Mesendoderm (in vitro differentiated cells): ENCODE measurements around the gene UNCX.

Experiments used
- DNase-seq: peaks from one replicate; pipeline ENCODE4 v3.0.0; 2013
- H2AK5ac ChIP-seq: 2 replicates; pipeline ENCODE4 v1.6.1; 2013; ENCODE audit warnings: low read length, inconsistent platforms
- H2BK120ac ChIP-seq: 2 replicates; pipeline ENCODE4 v1.6.1; 2013; ENCODE audit warnings: low read depth, mild to moderate bottlenecking, low read length, moderate library complexity, mixed read lengths
- H2BK15ac ChIP-seq: replicated peaks from 2 replicates; pipeline ENCODE4 v1.6.1; 2013; ENCODE audit warnings: low read depth, mild to moderate bottlenecking, moderate library complexity
- H2BK5ac ChIP-seq: 2 replicates; pipeline ENCODE4 v1.6.1; 2013; ENCODE audit warnings: low read length, inconsistent platforms
- H3K18ac ChIP-seq: 2 replicates; pipeline ENCODE4 v1.6.1; 2013; ENCODE audit warnings: mild to moderate bottlenecking, low read length, mixed read lengths
- H3K23ac ChIP-seq: one replicate; pipeline ENCODE4 v1.6.1; 2013; ENCODE audit warnings: low read length
- H3K27ac ChIP-seq: 2 replicates; pipeline ENCODE4 v1.5.1; 2013; ENCODE audit warnings: low read depth, mild to moderate bottlenecking, inconsistent platforms, low read length, moderate library complexity
- H3K27me3 ChIP-seq: 2 replicates; pipeline ENCODE4 v1.6.1; 2013; ENCODE audit warnings: low read length, control low read depth, mild to moderate bottlenecking, inconsistent platforms; ENCODE audit not compliant: insufficient read depth, poor library complexity
- H3K36me3 ChIP-seq: 2 replicates; pipeline ENCODE4 v1.6.1; 2013; ENCODE audit warnings: low read length, inconsistent platforms; ENCODE audit not compliant: control insufficient read depth, insufficient read depth
- H3K4ac ChIP-seq: one replicate; pipeline ENCODE4 v1.6.1; 2013; ENCODE audit warnings: low read depth, mild to moderate bottlenecking, low read length, moderate library complexity
- H3K4me1 ChIP-seq: 2 replicates; pipeline ENCODE4 v1.6.1; 2013; ENCODE audit warnings: low read depth, low read length, inconsistent platforms; ENCODE audit not compliant: control insufficient read depth
- H3K4me2 ChIP-seq: 2 replicates; pipeline ENCODE4 v1.6.1; 2013; ENCODE audit warnings: low read length
- H3K4me3 ChIP-seq: 2 replicates; pipeline ENCODE4 v1.5.1; 2013; ENCODE audit warnings: mild to moderate bottlenecking, low read length
- H3K56ac ChIP-seq: one replicate; pipeline ENCODE4 v1.6.1; 2013; ENCODE audit warnings: low read length
- H3K79me1 ChIP-seq: 2 replicates; pipeline ENCODE4 v1.6.1; 2013; ENCODE audit warnings: low read length, inconsistent platforms
- H3K79me2 ChIP-seq: 2 replicates; pipeline ENCODE4 v1.6.1; 2013; ENCODE audit warnings: mild to moderate bottlenecking, low read length; ENCODE audit not compliant: control insufficient read depth, insufficient read depth
- H3K9ac ChIP-seq: 2 replicates; pipeline ENCODE4 v1.6.1; 2013; ENCODE audit warnings: low read length, inconsistent platforms
- H4K5ac ChIP-seq: one replicate; pipeline ENCODE4 v1.6.1; 2013; ENCODE audit warnings: low read length
- H4K8ac ChIP-seq: one replicate; pipeline ENCODE4 v1.6.1; 2013; ENCODE audit warnings: low read depth, mild to moderate bottlenecking, control low read depth, low read length, moderate library complexity
- WGBS: extraction: QIAGEN DNeasy Blood & Tissue Kit; methylation state at CpG from one replicate; pipeline ENCODE4 v1.1.7; 2013; ENCODE audit warnings: low lambda C conversion rate, missing lambda C conversion rate; ENCODE audit not compliant: insufficient coverage; ENCODE audit errors: extremely low coverage; 5-methylcytosine and 5-hydroxymethylcytosine counted together

Gene UNCX

DNA sequence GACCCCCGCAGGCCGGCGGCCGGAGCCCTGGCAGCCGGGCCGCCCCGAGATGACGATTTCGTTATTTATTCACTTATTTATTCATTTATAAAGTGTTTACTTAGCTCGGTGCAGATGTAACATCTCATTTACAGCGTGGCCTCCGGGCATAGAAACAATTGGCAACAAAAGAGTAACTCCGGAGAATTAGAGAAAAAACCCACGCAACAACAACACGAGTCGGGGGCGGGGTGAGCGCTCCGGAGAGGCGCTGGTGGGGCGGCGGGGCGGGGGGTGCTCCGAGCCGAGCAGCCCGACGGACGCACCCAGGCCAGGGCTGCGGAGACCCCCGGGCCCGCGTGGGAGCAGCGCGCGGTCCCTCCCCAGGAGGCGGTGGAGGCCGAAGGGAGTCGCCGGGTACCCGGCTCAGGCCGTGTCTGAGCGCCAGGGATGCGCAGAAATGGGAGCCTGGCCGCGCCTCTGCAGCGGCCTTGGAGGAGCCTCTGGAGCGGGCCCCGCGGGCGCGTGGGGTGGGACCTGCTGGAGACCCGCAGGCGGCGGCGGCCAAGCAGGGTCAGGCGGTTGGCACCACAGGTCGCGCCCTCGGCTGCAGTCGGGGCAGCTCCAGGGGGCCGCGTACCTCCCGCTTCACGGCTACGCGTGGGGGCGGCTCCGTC lies 14.3 kb downstream of the UNCX start:
- Histone ChIP-seq H3K36me3 (no peaks in the 10 kb centered on the region), H3K23ac (no peak overlapping the region), H4K5ac (no peak overlapping the region), H3K27me3 (peaks cover 73% of the 10 kb centered on the region), H3K56ac (no peak overlapping the region), H3K9ac (no peak overlapping the region), H3K27ac (no peak overlapping the region), H3K4me1 (no peaks in the 10 kb centered on the region), H3K4me2 (no peak overlapping the region), H2AK5ac (no peak overlapping the region), H3K79me2 (no peaks in the 10 kb centered on the region), H2BK120ac (no peak overlapping the region), H4K8ac (no peak overlapping the region), H3K4me3 (no peak overlapping the region), H3K4ac (no peak overlapping the region), H2BK15ac (no peak overlapping the region), H3K18ac (no peak overlapping the region), H3K79me1 (no peaks in the 10 kb centered on the region), H2BK5ac (no peak overlapping the region)
- WGBS: no CpG with 5 or more reads among the region's 68 CpGs
- DNase-seq: no peak

DNA sequence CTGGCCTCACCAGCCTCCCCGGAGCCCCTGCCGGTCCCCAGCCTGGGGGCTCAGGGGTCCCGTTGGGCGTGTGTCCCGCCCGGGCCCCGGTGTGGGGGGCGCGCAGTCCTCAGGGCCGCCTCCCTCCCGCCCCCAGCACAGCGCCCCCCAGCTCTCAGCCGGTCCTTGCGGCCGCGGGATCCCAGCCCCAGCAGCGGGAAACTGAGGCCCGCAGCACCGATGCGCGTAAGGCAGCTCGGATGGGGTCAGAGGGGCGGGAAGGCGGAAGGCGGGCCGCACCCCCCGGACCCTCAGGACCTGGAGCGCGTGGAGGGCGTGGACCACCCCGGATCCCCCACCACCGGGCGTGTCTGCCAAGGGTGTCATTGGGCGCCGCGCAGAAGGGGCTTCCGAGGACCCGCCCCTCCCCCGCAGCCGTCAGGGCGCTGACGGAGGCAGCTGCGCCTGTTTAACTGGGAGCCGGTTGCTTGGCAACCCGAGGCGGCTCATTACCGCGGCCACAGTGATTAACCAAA lies 14.9 kb downstream of the UNCX start:
- no peaks in the 10 kb centered on the region for H3K79me2 ChIP-seq
- H3K9ac ChIP-seq: no peak overlapping the region
- no peak overlapping the region for H3K56ac ChIP-seq
- no peak overlapping the region for H3K4me3 ChIP-seq
- H3K4me1 ChIP-seq: no peaks in the 10 kb centered on the region
- WGBS: no CpG with 5 or more reads among the region's 48 CpGs
- no peak overlapping the region for H2BK120ac ChIP-seq
- H4K5ac ChIP-seq: no peak overlapping the region
- H3K23ac ChIP-seq: no peak overlapping the region
- H3K27ac ChIP-seq: no peak overlapping the region
- H3K79me1 ChIP-seq: no peaks in the 10 kb centered on the region
- H2AK5ac ChIP-seq: no peak overlapping the region
- H3K4me2 ChIP-seq: no peak overlapping the region
- DNase-seq: peak; percentile 53
- no peak overlapping the region for H2BK15ac ChIP-seq
- H3K27me3 ChIP-seq: peaks cover 68% of the 10 kb centered on the region
- H2BK5ac ChIP-seq: no peak overlapping the region
- H3K36me3 ChIP-seq: no peaks in the 10 kb centered on the region
- no peak overlapping the region for H3K18ac ChIP-seq
- H4K8ac ChIP-seq: no peak overlapping the region
- no peak overlapping the region for H3K4ac ChIP-seq

DNA sequence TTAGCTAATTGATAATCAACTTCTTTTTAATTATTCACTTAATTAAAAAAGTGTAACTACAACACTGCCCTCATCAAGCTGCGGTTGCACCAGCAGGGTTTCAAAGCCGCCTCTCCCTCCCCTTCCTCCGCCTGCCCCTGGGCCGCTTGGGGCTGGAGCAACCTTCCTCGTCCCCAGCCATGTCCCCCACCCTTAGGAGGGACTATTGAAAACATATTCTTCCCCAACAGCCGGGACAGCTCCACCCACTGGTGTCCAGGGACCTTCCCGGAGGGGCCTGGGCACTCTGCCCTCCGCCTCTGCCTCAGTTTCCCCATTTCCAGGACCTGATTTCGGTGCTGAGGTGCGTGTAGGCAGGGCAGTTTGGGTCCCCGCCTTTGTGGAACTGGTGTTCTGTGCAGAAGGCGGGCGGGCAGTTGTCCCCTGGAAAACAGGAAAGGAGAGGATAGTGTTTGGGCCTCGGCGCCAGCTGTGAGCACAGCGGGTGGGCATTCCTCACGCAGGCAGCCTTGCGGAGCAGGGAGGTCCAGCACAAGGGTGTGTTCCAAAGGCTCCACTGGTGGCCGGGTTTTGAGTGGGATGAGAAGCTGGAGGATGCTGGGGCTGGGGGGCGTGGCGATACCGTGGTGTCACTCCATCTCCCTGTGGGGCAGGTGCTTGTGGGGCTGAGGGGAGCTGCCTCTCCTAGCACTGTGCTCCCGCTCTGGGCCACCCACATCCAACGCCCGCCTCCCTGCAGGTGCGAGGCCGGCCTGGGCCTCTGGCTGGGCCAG lies 15.7 kb downstream of the UNCX start:
- no peak for DNase-seq
- Histone ChIP-seq H3K18ac (no peak overlapping the region), H3K27me3 (peaks cover 61% of the 10 kb centered on the region), H2BK15ac (no peak overlapping the region), H3K27ac (no peak overlapping the region), H2AK5ac (no peak overlapping the region), H3K79me2 (no peaks in the 10 kb centered on the region), H3K4me3 (no peak overlapping the region), H3K4me1 (no peaks in the 10 kb centered on the region), H3K23ac (no peak overlapping the region), H3K79me1 (no peaks in the 10 kb centered on the region), H3K9ac (no peak overlapping the region), H2BK5ac (no peak overlapping the region), H4K8ac (no peak overlapping the region), H3K4ac (no peak overlapping the region), H3K4me2 (no peak overlapping the region), H2BK120ac (no peak overlapping the region), H3K56ac (no peak overlapping the region), H4K5ac (no peak overlapping the region), H3K36me3 (no peaks in the 10 kb centered on the region)
- no CpG with 5 or more reads among the region's 27 CpGs for WGBS

DNA sequence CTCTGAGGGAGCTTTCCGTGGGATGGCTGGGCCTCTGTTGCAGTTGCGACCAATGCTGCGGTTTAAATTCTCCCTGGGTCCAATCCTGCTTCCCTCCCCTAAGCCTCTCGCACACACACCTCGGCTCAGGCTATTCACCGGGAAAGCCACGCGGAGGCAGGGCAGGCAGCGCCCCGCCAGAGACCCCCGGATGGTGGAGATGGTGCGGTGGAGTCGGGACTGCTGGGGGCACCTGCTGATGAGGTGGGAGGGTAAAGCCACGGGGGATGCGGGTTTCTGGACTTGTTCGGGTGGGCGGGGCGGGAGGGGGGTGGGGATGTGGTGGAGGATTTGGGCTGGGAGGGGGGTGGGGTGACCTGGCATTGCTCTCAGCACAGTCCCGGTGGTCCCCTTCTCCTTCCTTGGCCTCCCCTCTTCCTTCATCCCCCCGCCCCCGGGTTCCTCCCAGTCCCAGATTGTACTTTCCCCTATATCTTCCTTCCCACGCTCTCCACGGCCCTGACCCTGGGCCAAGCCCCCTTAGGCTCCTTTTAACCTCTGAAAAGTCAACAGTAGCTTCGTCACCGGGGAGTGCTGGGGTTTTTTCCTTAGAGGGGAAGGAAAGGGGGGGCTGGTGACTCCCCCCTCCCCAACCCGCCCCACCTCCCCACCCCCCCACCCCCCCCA lies 16.4 kb downstream of the UNCX start:
- H3K4ac ChIP-seq: no peak overlapping the region
- no peak for DNase-seq

DNA sequence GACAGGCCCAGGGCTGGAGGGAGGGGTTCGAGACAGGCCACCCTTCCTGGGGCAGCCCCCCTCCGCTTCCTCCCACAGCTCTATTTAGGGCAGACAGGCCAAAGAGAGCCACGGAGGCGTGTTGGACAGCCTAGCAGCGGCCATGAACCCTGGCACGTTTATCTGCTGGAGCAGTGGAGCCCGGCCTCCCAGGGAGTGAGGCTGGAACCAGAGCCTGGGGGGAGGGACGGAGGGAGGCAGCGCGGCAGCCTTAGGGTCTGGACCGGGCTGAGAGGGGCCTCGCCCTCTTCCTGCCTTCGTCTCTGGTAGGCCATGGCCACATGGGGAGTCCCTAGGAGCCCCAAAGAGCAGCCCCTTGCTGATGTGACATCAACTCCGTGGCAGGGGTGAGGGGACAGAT lies 17.1 kb downstream of the UNCX start:
- Histone ChIP-seq H3K4me2 (no peak overlapping the region), H3K4me3 (no peak overlapping the region), H3K23ac (no peak overlapping the region), H3K4me1 (no peaks in the 10 kb centered on the region), H3K27ac (no peak overlapping the region), H3K36me3 (no peaks in the 10 kb centered on the region), H3K4ac (no peak overlapping the region), H4K8ac (no peak overlapping the region), H3K56ac (no peak overlapping the region), H3K27me3 (peaks cover 48% of the 10 kb centered on the region), H3K79me1 (no peaks in the 10 kb centered on the region), H3K18ac (no peak overlapping the region), H2AK5ac (no peak overlapping the region), H2BK120ac (no peak overlapping the region), H2BK5ac (no peak overlapping the region), H2BK15ac (no peak overlapping the region), H4K5ac (no peak overlapping the region), H3K9ac (no peak overlapping the region), H3K79me2 (no peaks in the 10 kb centered on the region)
- WGBS: no CpG with 5 or more reads among the region's 14 CpGs
- no peak for DNase-seq

More for the DNA sequence above, 16.4 kb downstream of the UNCX start:
- no peak overlapping the region for H2BK15ac ChIP-seq
- no peak overlapping the region for H3K27ac ChIP-seq
- no CpG with 5 or more reads among the region's 26 CpGs for WGBS
- H3K18ac ChIP-seq: no peak overlapping the region
- no peak overlapping the region for H3K4me3 ChIP-seq
- H3K56ac ChIP-seq: no peak overlapping the region
- no peak overlapping the region for H3K9ac ChIP-seq
- H3K79me2 ChIP-seq: no peaks in the 10 kb centered on the region
- no peak overlapping the region for H4K5ac ChIP-seq
- H3K4me2 ChIP-seq: no peak overlapping the region
- H3K23ac ChIP-seq: no peak overlapping the region
- H3K27me3 ChIP-seq: peaks cover 55% of the 10 kb centered on the region
- no peak overlapping the region for H2BK5ac ChIP-seq
- H4K8ac ChIP-seq: no peak overlapping the region
- no peak overlapping the region for H2BK120ac ChIP-seq
- no peaks in the 10 kb centered on the region for H3K4me1 ChIP-seq
- H3K79me1 ChIP-seq: no peaks in the 10 kb centered on the region
- no peaks in the 10 kb centered on the region for H3K36me3 ChIP-seq
- no peak overlapping the region for H2AK5ac ChIP-seq
